Thyroid gland (tissue), 4 donors: ENCODE results near the gene NTN3. TPM values are rescaled to one million over a fixed set of nuclear protein-coding genes. Genes with fewer than 3 reads are reported as not detected.
A peak's percentile ranks its signal among the peaks of the same experiment; 100 is the strongest.

Source experiments
- DNase-seq, 2 donors: peaks; one replicate each; pipeline ENCODE4 v3.0.0-alpha.2; 2019
- H3K27ac ChIP-seq, 3 donors: fragments of 200-600 bp; sonication (generic); 1 replicate in 2 of 3; 2 replicates in 1 of 3; pipeline ENCODE4 v1.5.1; 2016 to 2019; ENCODE audit warnings: mild to moderate bottlenecking in 1 of 3, moderate library complexity in 1 of 3
- H3K27me3 ChIP-seq: fragments of 200-600 bp; sonication (generic); one replicate; pipeline ENCODE4 v1.5.1; 2019
- H3K36me3 ChIP-seq, 2 donors: fragments of 200-600 bp; sonication (generic); one replicate each; pipeline ENCODE4 v1.5.1; 2016 to 2019
- H3K4me1 ChIP-seq, 2 donors: fragments of 200-600 bp; sonication (generic); one replicate each; pipeline ENCODE4 v1.5.1; 2017 to 2019
- H3K4me3 ChIP-seq, 3 donors: fragments of 200-600 bp; sonication (generic); replicated peaks in 1 of 3; 1 replicate in 2 of 3; 2 replicates in 1 of 3; pipeline ENCODE4 v1.5.1; 2016; ENCODE audit warnings: mild to moderate bottlenecking in 1 of 3
- H3K9me3 ChIP-seq: fragments of 200-600 bp; sonication (generic); one replicate; pipeline ENCODE4 v1.5.1; 2017
- CTCF ChIP-seq, 6 experiments: fragments of 200-600 bp in 3 of 6; fragments of 450-650 bp in 3 of 6; sonication (generic) in 3 of 6; IDR thresholded peaks; one replicate each; pipeline ENCODE4 v1.5.1; 2016 to 2019; ENCODE audit warnings: antibody characterized with exemption in 6 of 6, mild to moderate bottlenecking in 2 of 6, inconsistent platforms in 1 of 6, moderate library complexity in 1 of 6
- POLR2A ChIP-seq, 2 donors: fragments of 450-650 bp; IDR thresholded peaks; one replicate each; pipeline ENCODE4 v1.6.1; 2017; ENCODE audit warnings: antibody characterized with exemption in 2 of 2, mild to moderate bottlenecking in 2 of 2, moderate library complexity in 1 of 2
- WGBS, 2 donors: methylation state at CpG; one replicate each; pipeline ENCODE4 v1.1.5; 2017; 5-methylcytosine and 5-hydroxymethylcytosine counted together
- intact Hi-C: fragments of 100-400 bp; cut with DNase I; formaldehyde crosslinking; loops from one replicate; pipeline ENCODE4 v1.15.1; 2023
- total RNA-seq, 4 donors: library from RNA; depleted of rRNA; stranded (reverse); fragments of >200 nt; gene quantifications; one replicate each; pipeline ENCODE4 v1.2.3, GENCODE V29; 2016

The NTN3 gene
- total RNA-seq, 4 donors from 2014 or later = 0.13 to 0.63 (median 0.56) TPM; not detected in 1

DNA sequence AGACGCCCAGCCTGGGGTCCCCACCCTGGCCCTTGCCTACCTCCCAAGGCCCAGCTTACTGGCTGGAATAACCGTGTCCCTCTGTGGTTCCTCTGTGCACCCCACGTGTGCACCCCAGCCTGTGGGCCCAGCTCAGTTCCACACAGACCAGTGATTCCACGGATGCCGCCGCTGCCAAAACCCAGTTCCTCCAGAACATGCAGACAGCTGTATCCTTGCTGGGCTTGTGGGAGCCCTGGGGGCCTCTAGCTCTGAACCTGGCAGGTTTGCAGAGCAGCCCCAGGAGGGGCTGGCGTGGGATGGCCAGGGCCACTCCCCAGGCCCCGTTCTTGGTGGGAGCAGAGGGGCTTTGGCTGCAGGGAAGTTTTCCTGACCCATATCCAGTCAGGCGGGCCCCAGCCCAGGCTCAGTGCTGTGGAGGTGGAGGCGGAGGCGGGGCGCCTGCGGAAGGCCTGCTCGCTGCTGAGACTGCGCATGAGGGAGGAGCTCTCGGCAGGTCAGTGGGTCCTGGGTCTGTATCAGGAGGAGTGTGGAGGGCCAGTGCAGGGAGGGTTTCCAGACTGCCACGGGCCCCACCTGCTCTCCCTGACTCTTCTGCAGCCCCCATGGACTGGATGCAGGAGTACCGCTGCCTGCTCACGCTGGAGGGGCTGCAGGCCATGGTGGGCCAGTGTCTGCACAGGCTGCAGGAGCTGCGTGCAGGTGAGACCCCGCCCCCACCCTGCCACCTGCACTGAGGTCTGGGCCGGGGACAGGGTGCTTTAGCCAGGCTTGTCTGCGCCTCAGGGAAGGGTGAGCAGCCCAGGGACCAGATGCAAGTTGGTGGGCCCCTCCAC lies 8.8 kb upstream of the NTN3 start:
- H3K36me3 ChIP-seq = no peaks in the 10 kb centered on the region
- intact Hi-C loops = no loop called here
- TF ChIP-seq POLR2A (IDR thresholded peaks at IDR 0.05) = no peak
- no peak for TF ChIP-seq CTCF (IDR thresholded peaks at IDR 0.05)
- H3K4me3 ChIP-seq = no peak overlapping the region
- no peak for DNase-seq
- 86 to 96% methylated on average over 12 to 14 of the region's 23 CpGs for WGBS, 2 donors
- H3K9me3 ChIP-seq = no peaks in the 10 kb centered on the region
- H3K27me3 ChIP-seq = no peaks in the 10 kb centered on the region
- peaks cover 13 to 15% of the 10 kb centered on the region in 2 donors for H3K4me1 ChIP-seq
- H3K27ac ChIP-seq = no peak overlapping the region

DNA sequence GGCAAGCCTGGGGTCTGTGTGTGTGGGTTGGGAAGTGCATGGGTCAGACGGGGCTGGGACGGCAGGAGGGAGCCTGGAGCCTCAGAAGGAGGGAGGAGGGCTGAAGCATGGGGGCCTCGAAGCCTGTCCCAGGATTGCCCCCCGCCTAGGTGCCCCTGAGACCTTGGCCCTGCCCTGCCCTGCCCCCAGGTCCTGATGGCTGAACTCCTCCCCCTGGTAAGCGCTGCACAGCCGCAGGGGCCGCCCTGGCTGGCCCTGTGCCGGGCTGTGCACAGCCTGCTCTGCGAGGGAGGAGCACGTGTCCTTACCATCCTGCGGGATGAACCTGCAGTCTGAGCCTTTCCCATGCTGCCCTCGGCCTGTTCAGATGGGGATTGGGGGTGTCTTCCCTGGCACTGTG lies 6.8 kb upstream of the NTN3 start:
- Histone ChIP-seq H3K27ac (no peak overlapping the region), H3K36me3 (no peaks in the 10 kb centered on the region), H3K4me3 (no peak overlapping the region), H3K9me3 (no peaks in the 10 kb centered on the region), H3K4me1 (peaks cover 19 to 31% of the 10 kb centered on the region in 2 donors), H3K27me3 (no peaks in the 10 kb centered on the region)
- no peak for TF ChIP-seq POLR2A (IDR thresholded peaks at IDR 0.05)
- no peak for TF ChIP-seq CTCF (IDR thresholded peaks at IDR 0.05)
- no peak for DNase-seq
- intact Hi-C loops = no loop called here
- 84 to 87% methylated on average over 4 to 12 of the region's 12 CpGs for WGBS, 2 donors

- Histone ChIP-seq H3K9me3 (no peaks in the 10 kb centered on the region), H3K27ac (no peak overlapping the region), H3K4me3 (no peak overlapping the region), H3K27me3 (no peaks in the 10 kb centered on the region), H3K36me3 (no peaks in the 10 kb centered on the region), H3K4me1 (peaks cover 12 to 28% of the 10 kb centered on the region in 2 donors)
- WGBS, 2 donors = 85 to 88% methylated on average over 8 to 12 of the region's 12 CpGs
- intact Hi-C loops = no loop called here
- TF ChIP-seq CTCF (IDR thresholded peaks at IDR 0.05) = peak in 1 of 6 experiments; percentile 15
- TF ChIP-seq POLR2A (IDR thresholded peaks at IDR 0.05) = no peak
- DNase-seq = no peak
These were observed 5.3 kb upstream of the NTN3 start for GRCh38 chr16:2465653-2466415.

DNA sequence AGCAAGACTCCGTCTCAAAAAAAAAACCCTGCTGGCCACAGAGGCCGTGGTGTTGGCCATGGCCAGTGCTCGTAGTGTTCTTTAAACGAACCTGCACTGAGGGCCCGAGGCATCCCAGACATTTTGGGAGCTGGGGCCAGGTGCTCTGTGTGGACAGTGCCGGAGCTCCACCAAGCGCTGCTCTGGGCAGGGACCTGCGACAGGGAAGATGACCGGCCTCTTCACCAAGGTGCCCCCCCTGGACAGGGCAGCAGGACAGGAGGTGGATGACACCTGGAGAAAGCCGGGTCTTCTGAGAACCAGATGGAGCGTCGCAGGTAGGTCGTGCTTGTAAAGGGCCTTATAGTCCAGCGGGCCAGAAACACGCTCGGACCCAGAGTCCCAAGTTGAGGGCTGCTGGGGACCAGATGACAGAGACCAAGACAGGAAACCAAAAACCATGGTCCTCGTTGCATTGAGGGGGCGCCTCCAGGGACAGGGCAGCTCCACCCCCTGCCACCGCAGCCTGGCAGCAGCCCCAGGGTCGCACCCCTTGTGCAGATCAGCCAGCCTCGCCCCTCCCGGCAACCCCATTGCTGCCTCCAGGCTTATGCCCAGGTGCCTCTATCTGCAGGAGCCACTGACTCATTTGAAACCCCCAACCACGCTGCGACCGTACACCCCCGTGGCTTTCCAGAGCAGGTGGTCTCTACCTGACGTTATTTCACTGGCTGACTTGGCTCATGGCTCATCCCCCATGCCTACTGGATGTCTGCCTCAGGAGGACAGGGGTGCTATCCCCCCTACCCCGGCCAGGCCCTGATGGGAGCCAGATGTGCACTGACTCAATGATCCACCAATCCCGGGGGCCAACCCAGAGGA lies 4.2 kb upstream of the NTN3 start:
- no peak for TF ChIP-seq CTCF (IDR thresholded peaks at IDR 0.05)
- no peak for TF ChIP-seq POLR2A (IDR thresholded peaks at IDR 0.05)
- Histone ChIP-seq H3K9me3 (no peaks in the 10 kb centered on the region), H3K36me3 (no peaks in the 10 kb centered on the region), H3K27me3 (no peaks in the 10 kb centered on the region), H3K4me3 (peak overlapping the region in 1 of 3 donors; percentile 44), H3K27ac (no peak overlapping the region), H3K4me1 (peaks cover 12 to 38% of the 10 kb centered on the region in 2 donors)
- intact Hi-C loops = no loop called here
- DNase-seq = no peak
- 80 to 85% methylated on average over 17 to 19 of the region's 29 CpGs for WGBS, 2 donors
